H1 (cell line): Measurements from ENCODE around the gene OTUD1.

Experiments used
- ATF2 ChIP-seq: IDR thresholded peaks from 2 replicates; pipeline ENCODE4 v1.6.1; 2012; ENCODE audit warnings: low read length, inconsistent platforms
- BRCA1 ChIP-seq: IDR thresholded peaks from 2 replicates; pipeline ENCODE4 v1.6.1; 2012; ENCODE audit warnings: low read depth, low read length, improper control_type of control experiment
- CHD1 ChIP-seq: IDR thresholded peaks from 2 replicates; pipeline ENCODE4 v1.6.1; 2012; ENCODE audit warnings: low read depth, low read length, improper control_type of control experiment
- CTCF ChIP-seq, 3 experiments: IDR thresholded peaks; 1 replicate in 2 of 3; 2 replicates in 1 of 3; pipeline versions ENCODE4 v1.5.1 to v1.6.1; 2011; ENCODE audit warnings: low read length in 3 of 3, mild to moderate bottlenecking in 3 of 3, inconsistent platforms in 2 of 3, low read depth in 1 of 3, moderate library complexity in 1 of 3; ENCODE audit not compliant: insufficient read depth in 1 of 3; ENCODE audit errors: control extremely low read depth in 1 of 3
- EZH2 ChIP-seq: fragments of 200-600 bp; sonication (generic); IDR thresholded peaks from 2 replicates; pipeline ENCODE4 v1.7.1; 2012; ENCODE audit warnings: low read depth, mild to moderate bottlenecking, moderate library complexity, low read length, inconsistent platforms; ENCODE audit not compliant: severe bottlenecking
- HDAC2 ChIP-seq, 2 experiments: fragments of 300-600 bp in 1 of 2; sonication (generic) in 1 of 2; IDR thresholded peaks; 2 replicates each; pipeline ENCODE4 v1.6.1; 2011 to 2012; ENCODE audit warnings: low read depth in 2 of 2, low read length in 2 of 2, mild to moderate bottlenecking in 2 of 2, moderate library complexity in 2 of 2, borderline replicate concordance in 1 of 2, inconsistent platforms in 1 of 2
- KDM1A ChIP-seq: fragments of 200-600, 300-600 bp; sonication (generic); IDR thresholded peaks from 2 replicates; pipeline ENCODE4 v1.7.1; 2016; ENCODE audit warnings: mild to moderate bottlenecking, low read length, borderline replicate concordance
- POLR2A ChIP-seq, 2 experiments: IDR thresholded peaks; 1 replicate in 1 of 2; 2 replicates in 1 of 2; pipeline ENCODE4 v1.6.1; 2011; ENCODE audit warnings: low read depth in 2 of 2, low read length in 2 of 2, mild to moderate bottlenecking in 2 of 2; ENCODE audit errors: control extremely low read depth in 1 of 2
- SAP30 ChIP-seq: fragments of 300-600 bp; sonication (generic); IDR thresholded peaks from 2 replicates; pipeline ENCODE4 v1.7.1; 2012; ENCODE audit warnings: low read length, moderate library complexity, mild to moderate bottlenecking, inconsistent platforms; ENCODE audit not compliant: insufficient read depth, insufficient replicate concordance
- SRF ChIP-seq: IDR thresholded peaks from 2 replicates; pipeline ENCODE4 v1.6.1; 2011; ENCODE audit warnings: mild to moderate bottlenecking, low read depth, low read length, moderate library complexity
- TAF1 ChIP-seq: IDR thresholded peaks from 2 replicates; pipeline ENCODE4 v1.6.1; 2011; ENCODE audit warnings: mild to moderate bottlenecking, low read depth, low read length
- YY1 ChIP-seq: IDR thresholded peaks from 2 replicates; pipeline ENCODE4 v1.6.1; 2011; ENCODE audit warnings: low read depth, mild to moderate bottlenecking, low read length
- ZNF274 ChIP-seq: IDR thresholded peaks from 2 replicates; pipeline ENCODE4 v1.7.0; 2012; ENCODE audit warnings: low read length, borderline replicate concordance; ENCODE audit errors: extremely low read depth

GRCh38 chr10:23435378-23435777, 3.5 kb upstream of the OTUD1 start:
- no peak for TF ChIP-seq POLR2A (IDR thresholded peaks at IDR 0.05; ENCODE audit: control extremely low read depth in 1 of 2, low read depth in 2 of 2, low read length in 2 of 2)
- no peak for TF ChIP-seq ZNF274
- no peak for TF ChIP-seq BRCA1
- TF ChIP-seq CTCF (IDR thresholded peaks at IDR 0.05; ENCODE audit: control extremely low read depth in 1 of 3, insufficient read depth in 1 of 3, low read depth in 1 of 3, low read length in 3 of 3) = no peak
- no peak for TF ChIP-seq CHD1
- no peak for TF ChIP-seq YY1
- TF ChIP-seq TAF1 = no peak
- TF ChIP-seq SAP30 = no peak
- TF ChIP-seq KDM1A = no peak
- no peak for TF ChIP-seq ATF2
- no peak for TF ChIP-seq EZH2
- TF ChIP-seq SRF = no peak
- TF ChIP-seq HDAC2 (IDR thresholded peaks at IDR 0.05; ENCODE audit: borderline replicate concordance in 1 of 2, low read depth in 2 of 2, low read length in 2 of 2) = no peak
